K562 (cell line): ENCODE measurements around the gene RNF31. TPM values are rescaled to one million over a fixed set of nuclear protein-coding genes. Genes with fewer than 3 reads are reported as not detected.

Source experiments
- CBX2 ChIP-seq: fragments of 200-600 bp; sonication (generic); IDR thresholded peaks from one replicate; pipeline ENCODE4 v1.6.1; 2012; ENCODE audit warnings: mild to moderate bottlenecking, low read length, inconsistent platforms; ENCODE audit not compliant: insufficient read depth, poor library complexity, severe bottlenecking
- CBX8 ChIP-seq: fragments of 200-600 bp; sonication (generic); IDR thresholded peaks from 2 replicates; pipeline ENCODE4 v1.6.1; 2012; ENCODE audit warnings: borderline replicate concordance, mixed run types, low read depth, mild to moderate bottlenecking, moderate library complexity, mixed read lengths, low read length, control low read depth, inconsistent platforms; ENCODE audit not compliant: poor library complexity, severe bottlenecking; ENCODE audit errors: extremely low read depth
- CHCHD3 ChIP-seq: fragments of 250-450 bp; sonication (Bioruptor Pico); IDR thresholded peaks from 2 replicates; pipeline ENCODE4 v2.1.2; 2022; ENCODE audit warnings: mild to moderate bottlenecking
- HOMEZ ChIP-seq: fragments of 250-450 bp; sonication (Bioruptor Pico); IDR thresholded peaks from 2 replicates; pipeline ENCODE4 v1.4.0; 2020; ENCODE audit warnings: mild to moderate bottlenecking, moderate library complexity
- KAT8 ChIP-seq: fragments of 450-650 bp; IDR thresholded peaks from 2 replicates; pipeline ENCODE4 v1.6.1; 2016; ENCODE audit warnings: low read depth, mild to moderate bottlenecking
- L3MBTL2 ChIP-seq: fragments of 450-650 bp; IDR thresholded peaks from 2 replicates; pipeline ENCODE4 v1.6.1; 2016; ENCODE audit warnings: mild to moderate bottlenecking, moderate library complexity
- NFRKB ChIP-seq: fragments of 450-650 bp; IDR thresholded peaks from 2 replicates; pipeline ENCODE4 v1.6.1; 2016; ENCODE audit warnings: low read depth
- PHTF2 ChIP-seq: fragments of 250-450 bp; sonication (Bioruptor Pico); IDR thresholded peaks from 2 replicates; pipeline ENCODE4 v1.5.0; 2021; ENCODE audit warnings: mild to moderate bottlenecking
- SRSF1 ChIP-seq: fragments of 200-400 bp; formaldehyde crosslinking; IDR thresholded peaks from 2 replicates; pipeline ENCODE4 v1.6.1; 2017; ENCODE audit warnings: mild to moderate bottlenecking, low read depth, low read length, moderate library complexity
- STAT6 ChIP-seq: sonication (generic); formaldehyde crosslinking; IDR thresholded peaks from 2 replicates; pipeline ENCODE4 v1.8.1; 2023; ENCODE audit warnings: mild to moderate bottlenecking, missing genetic modification reagents
- TCF7L2 ChIP-seq: fragments of 150-350 bp; IDR thresholded peaks from 2 replicates; pipeline ENCODE4 v1.6.1; 2016; ENCODE audit warnings: low read depth, mild to moderate bottlenecking, low read length, moderate library complexity
- ZNF696 ChIP-seq: fragments of 250-450 bp; sonication (Bioruptor Pico); conservative IDR thresholded peaks from 2 replicates; pipeline ENCODE4 v1.4.0; 2020; ENCODE audit warnings: mild to moderate bottlenecking, moderate library complexity
- polyA plus RNA-seq, 8 experiments: library from polyadenylated mRNA; depleted of rRNA in 4 of 8; stranded (reverse) in 5 of 8; unstranded in 3 of 8; fragments of >200 nt; fragmentation: Nextera tagmentation in 2 of 8; fragmentation: Illumina TruSeq in 1 of 8; extraction: Ambion mirVana in 2 of 8; extraction: Trizol in 1 of 8; gene quantifications; 2 replicates each; pipeline versions ENCODE4 v1.2.1 to v1.2.3, GENCODE V29; 2011 to 2014; ENCODE audit warnings: inconsistent platforms in 1 of 8, missing spikeins in 1 of 8
- total RNA-seq, 7 experiments: library from RNA; depleted of rRNA in 6 of 7; stranded (reverse); fragments of >200 nt in 6 of 7; fragmentation: Illumina TruSeq in 2 of 7; extraction: Trizol in 2 of 7; gene quantifications; 2 replicates each; pipeline versions ENCODE4 v1.2.1 to v1.2.3, GENCODE V29; 2011 to 2021; ENCODE audit warnings: low replicate concordance in 1 of 7
- TF ChIP-seq, protein P1 (sequence below): fragments of 250-450 bp; sonication (Bioruptor Pico); IDR thresholded peaks from 2 replicates; pipeline ENCODE4 v1.5.0; 2021
- TF ChIP-seq, protein P2 (sequence below): fragments of 450-650 bp; formaldehyde crosslinking; IDR thresholded peaks from 2 replicates; pipeline ENCODE4 v1.4.0; 2022; ENCODE audit warnings: missing genetic modification characterization
- TF ChIP-seq, protein P3 (sequence below): sonication (generic); formaldehyde crosslinking; IDR thresholded peaks from 2 replicates; pipeline ENCODE4 v1.8.0; 2023; ENCODE audit warnings: mild to moderate bottlenecking, missing genetic modification reagents
- TF ChIP-seq, protein P4 (sequence below): fragments of 450-650 bp; IDR thresholded peaks from 2 replicates; pipeline ENCODE4 v1.6.1; 2016; ENCODE audit warnings: borderline replicate concordance

RNF31 gene
- total and polyA plus RNA-seq, 9 of the 15 experiments (the other 6 are each of a cell fraction or from before 2014, with no cell fraction given) = 3.1 to 47.6 (median 19.1) TPM

GRCh38 chr14:24188251-24189058, 41.2 kb downstream of the RNF31 start, which contains the start of gene IPO4 (continued):
- TF ChIP-seq, protein P1, sequence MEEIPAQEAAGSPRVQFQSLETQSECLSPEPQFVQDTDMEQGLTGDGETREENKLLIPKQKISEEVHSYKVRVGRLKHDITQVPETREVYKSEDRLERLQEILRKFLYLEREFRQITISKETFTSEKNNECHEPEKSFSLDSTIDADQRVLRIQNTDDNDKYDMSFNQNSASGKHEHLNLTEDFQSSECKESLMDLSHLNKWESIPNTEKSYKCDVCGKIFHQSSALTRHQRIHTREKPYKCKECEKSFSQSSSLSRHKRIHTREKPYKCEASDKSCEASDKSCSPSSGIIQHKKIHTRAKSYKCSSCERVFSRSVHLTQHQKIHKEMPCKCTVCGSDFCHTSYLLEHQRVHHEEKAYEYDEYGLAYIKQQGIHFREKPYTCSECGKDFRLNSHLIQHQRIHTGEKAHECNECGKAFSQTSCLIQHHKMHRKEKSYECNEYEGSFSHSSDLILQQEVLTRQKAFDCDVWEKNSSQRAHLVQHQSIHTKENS (CRISPR knock-in tag) = no peak
- TF ChIP-seq, protein P2, sequence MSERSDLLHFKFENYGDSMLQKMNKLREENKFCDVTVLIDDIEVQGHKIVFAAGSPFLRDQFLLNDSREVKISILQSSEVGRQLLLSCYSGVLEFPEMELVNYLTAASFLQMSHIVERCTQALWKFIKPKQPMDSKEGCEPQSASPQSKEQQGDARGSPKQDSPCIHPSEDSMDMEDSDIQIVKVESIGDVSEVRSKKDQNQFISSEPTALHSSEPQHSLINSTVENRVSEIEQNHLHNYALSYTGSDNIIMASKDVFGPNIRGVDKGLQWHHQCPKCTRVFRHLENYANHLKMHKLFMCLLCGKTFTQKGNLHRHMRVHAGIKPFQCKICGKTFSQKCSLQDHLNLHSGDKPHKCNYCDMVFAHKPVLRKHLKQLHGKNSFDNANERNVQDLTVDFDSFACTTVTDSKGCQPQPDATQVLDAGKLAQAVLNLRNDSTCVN = no peak
- TF ChIP-seq ZNF696 (CRISPR knock-in tag) (no peak), SRSF1 (0 out of 2 replicates have a peak, but pooled peaks have one; percentile 20), KAT8 (no peak), HOMEZ (CRISPR knock-in tag) (no peak), NFRKB (no peak; the same call in 1 of the 2 replicates), PHTF2 (CRISPR knock-in tag) (no peak), CHCHD3 (no peak), TCF7L2 (no peak), L3MBTL2 (peak; percentile 64), CBX2 (no peak), STAT6 (CRISPR knock-in tag) (no peak), CBX8 (no peak)
- TF ChIP-seq, protein P3, sequence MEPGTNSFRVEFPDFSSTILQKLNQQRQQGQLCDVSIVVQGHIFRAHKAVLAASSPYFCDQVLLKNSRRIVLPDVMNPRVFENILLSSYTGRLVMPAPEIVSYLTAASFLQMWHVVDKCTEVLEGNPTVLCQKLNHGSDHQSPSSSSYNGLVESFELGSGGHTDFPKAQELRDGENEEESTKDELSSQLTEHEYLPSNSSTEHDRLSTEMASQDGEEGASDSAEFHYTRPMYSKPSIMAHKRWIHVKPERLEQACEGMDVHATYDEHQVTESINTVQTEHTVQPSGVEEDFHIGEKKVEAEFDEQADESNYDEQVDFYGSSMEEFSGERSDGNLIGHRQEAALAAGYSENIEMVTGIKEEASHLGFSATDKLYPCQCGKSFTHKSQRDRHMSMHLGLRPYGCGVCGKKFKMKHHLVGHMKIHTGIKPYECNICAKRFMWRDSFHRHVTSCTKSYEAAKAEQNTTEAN = no peak
- TF ChIP-seq, protein P4, sequence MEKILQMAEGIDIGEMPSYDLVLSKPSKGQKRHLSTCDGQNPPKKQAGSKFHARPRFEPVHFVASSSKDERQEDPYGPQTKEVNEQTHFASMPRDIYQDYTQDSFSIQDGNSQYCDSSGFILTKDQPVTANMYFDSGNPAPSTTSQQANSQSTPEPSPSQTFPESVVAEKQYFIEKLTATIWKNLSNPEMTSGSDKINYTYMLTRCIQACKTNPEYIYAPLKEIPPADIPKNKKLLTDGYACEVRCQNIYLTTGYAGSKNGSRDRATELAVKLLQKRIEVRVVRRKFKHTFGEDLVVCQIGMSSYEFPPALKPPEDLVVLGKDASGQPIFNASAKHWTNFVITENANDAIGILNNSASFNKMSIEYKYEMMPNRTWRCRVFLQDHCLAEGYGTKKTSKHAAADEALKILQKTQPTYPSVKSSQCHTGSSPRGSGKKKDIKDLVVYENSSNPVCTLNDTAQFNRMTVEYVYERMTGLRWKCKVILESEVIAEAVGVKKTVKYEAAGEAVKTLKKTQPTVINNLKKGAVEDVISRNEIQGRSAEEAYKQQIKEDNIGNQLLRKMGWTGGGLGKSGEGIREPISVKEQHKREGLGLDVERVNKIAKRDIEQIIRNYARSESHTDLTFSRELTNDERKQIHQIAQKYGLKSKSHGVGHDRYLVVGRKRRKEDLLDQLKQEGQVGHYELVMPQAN = peak; percentile 99
